ENCODE measurements around the gene STIMATE.

GRCh38 chr3:52849656-52850055 is 47.7 kb downstream of the STIMATE start:
- TF ChIP-seq CTCF (IDR thresholded peaks at IDR 0.05; ENCODE audit: poor library complexity, severe bottlenecking) (no peak), POLR2AphosphoS5 (IDR thresholded peaks at IDR 0.05) (no peak), EP300 (conservative IDR thresholded peaks at IDR 0.05; ENCODE audit: poor library complexity, severe bottlenecking) (no peak), EZH2 (IDR thresholded peaks at IDR 0.05; ENCODE audit: borderline replicate concordance, insufficient read depth, low read length, poor library complexity, severe bottlenecking) (no peak)
- TF ChIP-seq, protein P1, sequence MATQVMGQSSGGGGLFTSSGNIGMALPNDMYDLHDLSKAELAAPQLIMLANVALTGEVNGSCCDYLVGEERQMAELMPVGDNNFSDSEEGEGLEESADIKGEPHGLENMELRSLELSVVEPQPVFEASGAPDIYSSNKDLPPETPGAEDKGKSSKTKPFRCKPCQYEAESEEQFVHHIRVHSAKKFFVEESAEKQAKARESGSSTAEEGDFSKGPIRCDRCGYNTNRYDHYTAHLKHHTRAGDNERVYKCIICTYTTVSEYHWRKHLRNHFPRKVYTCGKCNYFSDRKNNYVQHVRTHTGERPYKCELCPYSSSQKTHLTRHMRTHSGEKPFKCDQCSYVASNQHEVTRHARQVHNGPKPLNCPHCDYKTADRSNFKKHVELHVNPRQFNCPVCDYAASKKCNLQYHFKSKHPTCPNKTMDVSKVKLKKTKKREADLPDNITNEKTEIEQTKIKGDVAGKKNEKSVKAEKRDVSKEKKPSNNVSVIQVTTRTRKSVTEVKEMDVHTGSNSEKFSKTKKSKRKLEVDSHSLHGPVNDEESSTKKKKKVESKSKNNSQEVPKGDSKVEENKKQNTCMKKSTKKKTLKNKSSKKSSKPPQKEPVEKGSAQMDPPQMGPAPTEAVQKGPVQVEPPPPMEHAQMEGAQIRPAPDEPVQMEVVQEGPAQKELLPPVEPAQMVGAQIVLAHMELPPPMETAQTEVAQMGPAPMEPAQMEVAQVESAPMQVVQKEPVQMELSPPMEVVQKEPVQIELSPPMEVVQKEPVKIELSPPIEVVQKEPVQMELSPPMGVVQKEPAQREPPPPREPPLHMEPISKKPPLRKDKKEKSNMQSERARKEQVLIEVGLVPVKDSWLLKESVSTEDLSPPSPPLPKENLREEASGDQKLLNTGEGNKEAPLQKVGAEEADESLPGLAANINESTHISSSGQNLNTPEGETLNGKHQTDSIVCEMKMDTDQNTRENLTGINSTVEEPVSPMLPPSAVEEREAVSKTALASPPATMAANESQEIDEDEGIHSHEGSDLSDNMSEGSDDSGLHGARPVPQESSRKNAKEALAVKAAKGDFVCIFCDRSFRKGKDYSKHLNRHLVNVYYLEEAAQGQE (IDR thresholded peaks at IDR 0.05; ENCODE audit: borderline replicate concordance) = no peak

Data from neural cell (in vitro differentiated cells).